Left ventricle myocardium inferior (tissue), 1 donor: ENCODE data around the gene SLC1A1. TPM values are rescaled to one million over a fixed set of nuclear protein-coding genes. Genes with fewer than 3 reads are reported as not detected.

Experiments used
- DNase-seq: peaks from one replicate; pipeline ENCODE4 v3.0.0-alpha.2; 2020
- H3K27ac ChIP-seq: fragments of 200-600 bp; replicated peaks from 2 replicates; pipeline ENCODE4 v1.8.0; 2021
- H3K27me3 ChIP-seq: fragments of 200-600 bp; 2 replicates; pipeline ENCODE4 v1.8.0; 2021; ENCODE audit warnings: low read depth
- H3K36me3 ChIP-seq: fragments of 200-600 bp; 2 replicates; pipeline ENCODE4 v1.8.0; 2021
- H3K4me1 ChIP-seq: fragments of 200-600 bp; 2 replicates; pipeline ENCODE4 v1.8.0; 2021
- H3K4me3 ChIP-seq: fragments of 200-600 bp; 2 replicates; pipeline ENCODE4 v1.8.0; 2021; ENCODE audit warnings: mild to moderate bottlenecking, moderate library complexity
- H3K9me3 ChIP-seq: fragments of 200-600 bp; replicated peaks from 2 replicates; pipeline ENCODE4 v1.8.0; 2021
- intact Hi-C: fragments of 100-400 bp; cut with micrococcal nuclease; formaldehyde crosslinking; loops from one replicate; pipeline ENCODE4 v1.11.0; 2022
- total RNA-seq: library from RNA; stranded (reverse); fragmentation: NEBNext Ultra II Directional; extraction: Animal tissue kit (Norgen Biotek cat#: 25700); gene quantifications from one replicate; pipeline ENCODE4 v1.2.1, GENCODE V29; 2021
- TF ChIP-seq, protein P1 (sequence below): fragments of 200-600 bp; IDR thresholded peaks from 2 replicates; pipeline ENCODE4 v1.8.0; 2021; ENCODE audit warnings: antibody characterized with exemption, mild to moderate bottlenecking, borderline replicate concordance
- donor health status: DM: no; HTN: yes; CAD: no; lungs with severe emphysema.

The SLC1A1 gene
- total RNA-seq, 1 donor from 2014 or later = 3.1 TPM

DNA sequence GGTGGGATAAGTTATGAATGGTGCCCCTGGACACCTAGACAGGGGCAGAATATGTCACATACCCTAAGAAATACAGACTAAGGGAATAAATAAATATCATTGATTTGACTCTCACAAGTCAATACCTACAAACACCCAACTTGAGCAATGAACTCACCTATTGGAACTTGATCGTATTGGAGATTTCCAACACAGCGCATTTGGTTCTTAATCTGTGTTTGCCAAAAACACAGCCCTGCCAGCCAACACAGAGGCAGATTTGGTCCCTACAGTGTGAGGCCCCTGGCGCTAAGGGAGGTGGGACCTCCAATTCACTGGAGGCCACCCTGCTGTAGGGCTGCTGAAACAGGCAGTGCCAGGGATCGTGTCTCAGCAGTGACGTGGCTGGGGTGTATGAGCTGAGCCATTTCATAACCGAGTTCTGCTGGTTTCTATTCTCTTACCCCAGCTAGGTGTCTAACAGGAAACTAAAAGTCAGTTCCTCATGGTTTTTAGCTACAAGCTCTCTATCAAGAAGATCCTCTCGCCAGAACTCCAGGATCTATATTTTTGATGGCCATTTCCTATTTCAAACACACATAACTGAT, 84.5 kb downstream of the SLC1A1 start:
- peaks cover 14% of the 10 kb centered on the region for H3K36me3 ChIP-seq
- TF ChIP-seq, protein P1, sequence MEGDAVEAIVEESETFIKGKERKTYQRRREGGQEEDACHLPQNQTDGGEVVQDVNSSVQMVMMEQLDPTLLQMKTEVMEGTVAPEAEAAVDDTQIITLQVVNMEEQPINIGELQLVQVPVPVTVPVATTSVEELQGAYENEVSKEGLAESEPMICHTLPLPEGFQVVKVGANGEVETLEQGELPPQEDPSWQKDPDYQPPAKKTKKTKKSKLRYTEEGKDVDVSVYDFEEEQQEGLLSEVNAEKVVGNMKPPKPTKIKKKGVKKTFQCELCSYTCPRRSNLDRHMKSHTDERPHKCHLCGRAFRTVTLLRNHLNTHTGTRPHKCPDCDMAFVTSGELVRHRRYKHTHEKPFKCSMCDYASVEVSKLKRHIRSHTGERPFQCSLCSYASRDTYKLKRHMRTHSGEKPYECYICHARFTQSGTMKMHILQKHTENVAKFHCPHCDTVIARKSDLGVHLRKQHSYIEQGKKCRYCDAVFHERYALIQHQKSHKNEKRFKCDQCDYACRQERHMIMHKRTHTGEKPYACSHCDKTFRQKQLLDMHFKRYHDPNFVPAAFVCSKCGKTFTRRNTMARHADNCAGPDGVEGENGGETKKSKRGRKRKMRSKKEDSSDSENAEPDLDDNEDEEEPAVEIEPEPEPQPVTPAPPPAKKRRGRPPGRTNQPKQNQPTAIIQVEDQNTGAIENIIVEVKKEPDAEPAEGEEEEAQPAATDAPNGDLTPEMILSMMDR = no peak
- H3K4me1 ChIP-seq = peaks cover 7% of the 10 kb centered on the region
- no peaks in the 10 kb centered on the region for H3K9me3 ChIP-seq
- DNase-seq = no peak
- no peak overlapping the region for H3K4me3 ChIP-seq
- H3K27me3 ChIP-seq = no peaks in the 10 kb centered on the region
- intact Hi-C loops = no loop called here
- H3K27ac ChIP-seq = no peak overlapping the region

DNA sequence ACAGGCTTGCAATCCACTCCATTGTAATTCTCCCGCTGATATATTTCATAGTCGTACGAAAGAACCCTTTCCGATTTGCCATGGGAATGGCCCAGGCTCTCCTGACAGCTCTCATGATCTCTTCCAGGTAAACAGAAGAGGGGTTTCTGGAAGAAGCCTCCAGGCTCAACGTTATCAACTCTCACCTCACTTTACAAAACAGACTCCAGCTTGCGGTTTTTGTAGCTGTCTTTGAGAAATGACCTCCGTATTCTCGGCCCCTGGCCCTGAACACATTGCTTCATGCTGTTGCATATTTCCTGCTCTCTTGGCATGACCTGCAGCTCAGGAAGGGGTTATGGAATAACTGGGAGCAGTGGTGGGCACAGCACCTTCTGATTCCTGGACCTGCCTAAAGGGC, 85.7 kb downstream of the SLC1A1 start:
- H3K4me1 ChIP-seq = peaks cover 7% of the 10 kb centered on the region
- TF ChIP-seq, protein P1 = no peak
- H3K9me3 ChIP-seq = no peaks in the 10 kb centered on the region
- no peak overlapping the region for H3K4me3 ChIP-seq
- DNase-seq = no peak
- H3K36me3 ChIP-seq = peaks cover 10% of the 10 kb centered on the region
- no peaks in the 10 kb centered on the region for H3K27me3 ChIP-seq
- H3K27ac ChIP-seq = no peak overlapping the region
- intact Hi-C loops = no loop called here

DNA sequence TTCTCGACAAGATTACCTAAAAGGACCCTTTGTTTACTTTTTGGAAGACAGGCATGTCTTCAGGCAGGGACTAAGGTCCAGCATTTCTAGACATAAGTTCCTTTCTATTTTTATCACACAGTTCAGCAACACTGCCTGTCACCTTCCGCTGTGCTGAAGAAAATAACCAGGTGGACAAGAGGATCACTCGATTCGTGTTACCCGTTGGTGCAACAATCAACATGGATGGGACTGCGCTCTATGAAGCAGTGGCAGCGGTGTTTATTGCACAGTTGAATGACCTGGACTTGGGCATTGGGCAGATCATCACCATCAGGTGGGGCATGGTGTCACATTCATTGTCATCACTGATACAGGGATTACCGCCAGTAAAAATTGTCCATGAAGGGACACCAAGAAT, 86.2 kb downstream of the SLC1A1 start:
- no peak for DNase-seq
- peaks cover 7% of the 10 kb centered on the region for H3K4me1 ChIP-seq
- no peak overlapping the region for H3K27ac ChIP-seq
- H3K9me3 ChIP-seq = no peaks in the 10 kb centered on the region
- H3K27me3 ChIP-seq = no peaks in the 10 kb centered on the region
- H3K4me3 ChIP-seq = no peak overlapping the region
- peaks cover 10% of the 10 kb centered on the region for H3K36me3 ChIP-seq
- TF ChIP-seq, protein P1 = no peak
- intact Hi-C loops = no loop called here

DNA sequence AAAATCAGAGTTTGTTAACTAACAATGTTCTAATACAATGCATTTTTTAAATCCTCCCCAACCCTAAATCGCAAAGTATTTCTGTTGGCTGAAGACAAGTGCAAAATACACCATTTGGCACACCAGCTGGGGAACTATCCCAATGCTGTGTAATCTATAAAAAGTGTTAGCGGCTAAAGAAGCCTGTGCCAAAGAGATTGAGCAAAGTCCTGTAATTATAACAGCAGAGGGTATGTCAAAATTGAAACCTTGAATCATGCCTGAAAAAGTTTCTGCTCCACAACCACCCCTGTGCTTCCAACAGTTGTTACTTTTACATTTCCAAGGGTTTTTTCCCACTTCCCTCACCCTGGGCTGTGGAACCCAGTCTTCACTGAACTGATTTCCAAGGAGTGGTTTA, 88.7 kb downstream of the SLC1A1 start:
- no peak for DNase-seq
- no peak overlapping the region for H3K27ac ChIP-seq
- no peaks in the 10 kb centered on the region for H3K9me3 ChIP-seq
- H3K36me3 ChIP-seq = peaks cover 15% of the 10 kb centered on the region
- no peaks in the 10 kb centered on the region for H3K27me3 ChIP-seq
- TF ChIP-seq, protein P1 = no peak
- peaks cover 11% of the 10 kb centered on the region for H3K4me1 ChIP-seq
- H3K4me3 ChIP-seq = no peak overlapping the region
- intact Hi-C loops = no loop called here

DNA sequence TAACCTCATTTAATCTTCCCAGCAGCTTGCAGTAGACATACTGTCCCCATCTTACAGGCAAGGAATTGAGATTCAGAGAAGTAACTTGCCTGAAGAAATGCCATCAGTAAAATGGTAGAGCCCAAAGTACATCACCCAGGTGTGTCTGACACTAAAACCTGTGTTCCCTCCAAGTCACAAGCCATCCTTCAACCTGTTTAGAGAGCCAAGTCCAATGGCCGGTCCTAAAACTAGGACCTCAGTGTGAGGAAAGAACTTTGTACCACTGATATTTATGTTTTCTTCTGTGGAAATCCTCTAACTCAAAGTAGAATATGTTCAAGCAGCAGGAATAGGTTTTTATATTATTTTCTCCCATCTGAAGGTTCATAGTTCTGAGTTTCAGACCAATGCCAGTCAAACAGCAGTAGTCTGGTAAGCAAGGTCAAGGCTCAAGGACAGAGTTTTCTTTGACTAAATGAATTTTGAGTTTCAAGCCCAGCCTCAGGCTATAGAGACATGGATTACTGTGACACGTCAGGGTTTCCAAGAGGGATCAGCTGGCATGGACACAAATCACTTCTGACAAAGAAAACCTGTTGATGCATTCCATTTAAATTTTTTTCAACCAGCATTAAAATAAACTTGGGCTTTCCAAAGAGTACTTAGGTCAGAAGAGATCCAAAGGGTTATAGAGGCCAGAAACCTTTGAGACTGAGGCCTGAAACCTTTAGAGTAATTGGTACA, 90.9 kb downstream of the SLC1A1 start:
- H3K4me3 ChIP-seq = no peak overlapping the region
- H3K27ac ChIP-seq = no peak overlapping the region
- H3K9me3 ChIP-seq = no peaks in the 10 kb centered on the region
- TF ChIP-seq, protein P1 = no peak
- H3K4me1 ChIP-seq = peaks cover 8% of the 10 kb centered on the region
- no peak for DNase-seq
- peaks cover 27% of the 10 kb centered on the region for H3K36me3 ChIP-seq
- H3K27me3 ChIP-seq = no peaks in the 10 kb centered on the region
- intact Hi-C loops = no loop called here
